Eye (tissue), 1 donor: Measurements from ENCODE around the gene ENG.
"Not testable (repeated sequence)": the region's sequence is repeated elsewhere in the genome, so short reads cannot be mapped to it uniquely, and the experiment has no call there.

Experiments used
- DNase-seq: peaks from one replicate; pipeline ENCODE4 v3.0.0-alpha.2; 2015

ENG gene

GRCh38 chr9:127789179-127789578, 65.3 kb downstream of the ENG start:
- DNase-seq = no peak

- DNase-seq = no peak
These were observed 66.0 kb downstream of the ENG start for GRCh38 chr9:127788337-127789011.

GRCh38 chr9:127786773-127787104, 67.7 kb downstream of the ENG start:
- DNase-seq = no peak

- peak; percentile 96 for DNase-seq
These were observed 68.3 kb downstream of the ENG start, which contains the start of gene CDK9 for GRCh38 chr9:127785933-127786772. Gene CDK9, plus strand, starts transcription at chr9:127786034. Its CDS starts 115 bp downstream, at chr9:127786149.

GRCh38 chr9:127785023-127785932, 69.2 kb downstream of the ENG start:
- DNase-seq = peak; percentile 96

GRCh38 chr9:127783111-127784008, 71.1 kb downstream of the ENG start:
- no peak for DNase-seq

- no peak for DNase-seq
These were observed 72.7 kb downstream of the ENG start for GRCh38 chr9:127781806-127782205.

- not testable (repeated sequence) for DNase-seq
These were observed 73.5 kb downstream of the ENG start for GRCh38 chr9:127780909-127781308.

GRCh38 chr9:127780126-127780885, 74.2 kb downstream of the ENG start:
- no peak for DNase-seq

GRCh38 chr9:127779136-127779981, 75.1 kb downstream of the ENG start:
- no peak for DNase-seq

- DNase-seq = no peak
These were observed 76.0 kb downstream of the ENG start, which contains the start of gene SH2D3C for GRCh38 chr9:127778280-127779135. Gene SH2D3C, minus strand, starts transcription at chr9:127778666. Its CDS starts 39 bp downstream, at chr9:127778627.

GRCh38 chr9:127777368-127777980, 77.0 kb downstream of the ENG start:
- DNase-seq = no peak

GRCh38 chr9:127776924-127777289, 77.6 kb downstream of the ENG start:
- DNase-seq = no peak

GRCh38 chr9:127776195-127776923, 78.1 kb downstream of the ENG start:
- DNase-seq = no peak

GRCh38 chr9:127773981-127774380, 80.5 kb downstream of the ENG start:
- no peak for DNase-seq

- DNase-seq = no peak
These were observed 81.2 kb downstream of the ENG start for GRCh38 chr9:127773272-127773671.

- DNase-seq = no peak
These were observed 81.9 kb downstream of the ENG start for GRCh38 chr9:127772603-127773002.

- DNase-seq = no peak
These were observed 82.8 kb downstream of the ENG start for GRCh38 chr9:127771570-127772189.
